WTC11 (cell line): ENCODE data around the gene MBOAT2. TPM values are rescaled to one million over a fixed set of nuclear protein-coding genes. Genes with fewer than 3 reads are reported as not detected.

Experiments
- ATAC-seq: fragments of 200-7000 bp; cut with Tn5 transposase; 2 replicates; pipeline ENCODE4 v1.10.0; 2021; ENCODE audit warnings: mild to moderate bottlenecking, moderate library complexity
- Bru-seq: library from RNA; stranded (reverse); fragments of 400-500 nt; gene quantifications from one replicate; lab custom pipeline; 2021; lab: Mats Ljungman, UMichigan
- CTCF ChIA-PET: fragments of 300-600 bp; sonication (Branson Sonifier 250); formaldehyde crosslinking; loops from one replicate; lab custom pipeline; 2021; ENCODE audit warnings: antibody characterized with exemption; lab: Charles Lee
- POLR2A ChIA-PET: fragments of 350-600 bp; sonication (Branson Sonifier 250); formaldehyde crosslinking; loops from one replicate; lab custom pipeline; 2021; ENCODE audit warnings: antibody characterized with exemption; lab: Charles Lee
- DNase-seq: peaks from one replicate; pipeline ENCODE4 v3.0.0; 2021; ENCODE audit warnings: low spot score
- H3K27ac Mint-ChIP-seq: 2 replicates; pipeline ENCODE4 v1.8.0; 2021; ENCODE audit warnings: mixed read lengths
- H3K27me3 Mint-ChIP-seq: 2 replicates; pipeline ENCODE4 v1.8.0; 2021; ENCODE audit warnings: low read depth, mild to moderate bottlenecking, moderate library complexity, mixed read lengths
- H3K36me3 Mint-ChIP-seq: 2 replicates; pipeline ENCODE4 v1.8.0; 2021; ENCODE audit warnings: mixed read lengths
- H3K4me1 Mint-ChIP-seq: 2 replicates; pipeline ENCODE4 v1.8.0; 2022; ENCODE audit warnings: mixed read lengths
- H3K4me3 Mint-ChIP-seq: 2 replicates; pipeline ENCODE4 v1.8.0; 2021; ENCODE audit warnings: mild to moderate bottlenecking, moderate library complexity, mixed read lengths
- H3K9me3 Mint-ChIP-seq: 2 replicates; pipeline ENCODE4 v1.8.0; 2021; ENCODE audit warnings: mixed read lengths
- FOXP1 ChIP-seq: sonication (generic); formaldehyde crosslinking; IDR thresholded peaks from 2 replicates; pipeline ENCODE4 v1.8.0; 2022; ENCODE audit warnings: missing genetic modification reagents, mild to moderate bottlenecking, moderate library complexity, borderline replicate concordance
- NFYB ChIP-seq: sonication (generic); formaldehyde crosslinking; conservative IDR thresholded peaks from 2 replicates; pipeline ENCODE4 v1.8.0; 2022; ENCODE audit warnings: low read depth, missing genetic modification reagents
- SOX15 ChIP-seq: fragments of 250-450 bp; sonication (Bioruptor Pico); IDR thresholded peaks from 2 replicates; pipeline ENCODE4 v1.9.0; 2021; ENCODE audit warnings: mild to moderate bottlenecking
- SP1 ChIP-seq: sonication (generic); formaldehyde crosslinking; conservative IDR thresholded peaks from 2 replicates; pipeline ENCODE4 v1.8.1; 2022; ENCODE audit warnings: missing genetic modification reagents
- TEAD1 ChIP-seq: sonication (generic); formaldehyde crosslinking; IDR thresholded peaks from 2 replicates; pipeline ENCODE4 v1.8.0; 2022; ENCODE audit warnings: mild to moderate bottlenecking, missing genetic modification reagents
- ZBTB21 ChIP-seq: sonication (generic); formaldehyde crosslinking; IDR thresholded peaks from 2 replicates; pipeline ENCODE4 v1.8.1; 2023; ENCODE audit warnings: mild to moderate bottlenecking, missing genetic modification reagents, borderline replicate concordance
- ZNF219 ChIP-seq: sonication (generic); formaldehyde crosslinking; IDR thresholded peaks from 2 replicates; pipeline ENCODE4 v1.8.0; 2023; ENCODE audit warnings: missing genetic modification reagents, mild to moderate bottlenecking, borderline replicate concordance
- ZNF317 ChIP-seq: sonication (generic); formaldehyde crosslinking; IDR thresholded peaks from 2 replicates; pipeline ENCODE4 v1.8.1; 2023; ENCODE audit warnings: low read depth, mild to moderate bottlenecking, moderate library complexity, missing genetic modification reagents, borderline replicate concordance
- ZNF396 ChIP-seq: fragments of 250-450 bp; sonication (Bioruptor Pico); IDR thresholded peaks from 2 replicates; pipeline ENCODE4 v1.8.0; 2021; ENCODE audit warnings: mild to moderate bottlenecking, moderate library complexity, borderline replicate concordance
- long read RNA-seq, 3 experiments: library from RNA in 1 of 3; library from capped mRNA in 1 of 3; library from polyadenylated mRNA in 1 of 3; unstranded in 2 of 3; stranded (forward) in 1 of 3; transcript quantifications; one replicate each; pipeline ENCODE4 v2.0.0, GENCODE V29; 2021
- total RNA-seq: library from RNA; stranded (reverse); gene quantifications from 3 replicates; pipeline ENCODE4 v1.2.3, GENCODE V29; 2021
- TF ChIP-seq, protein P1 (sequence below): sonication (generic); formaldehyde crosslinking; IDR thresholded peaks from 2 replicates; pipeline ENCODE4 v1.8.1; 2022; ENCODE audit warnings: low read depth, mild to moderate bottlenecking, moderate library complexity, missing genetic modification reagents, borderline replicate concordance
- TF ChIP-seq, protein P2 (sequence below): sonication (generic); formaldehyde crosslinking; IDR thresholded peaks from 2 replicates; pipeline ENCODE4 v1.8.1; 2023; ENCODE audit warnings: mild to moderate bottlenecking, missing genetic modification reagents, moderate library complexity
- TF ChIP-seq, protein P3 (sequence below): sonication (generic); formaldehyde crosslinking; IDR thresholded peaks from 2 replicates; pipeline ENCODE4 v1.8.1; 2023; ENCODE audit warnings: mild to moderate bottlenecking, missing genetic modification reagents, borderline replicate concordance
- TF ChIP-seq, protein P4 (sequence below): sonication (generic); formaldehyde crosslinking; IDR thresholded peaks from 2 replicates; pipeline ENCODE4 v1.8.0; 2023; ENCODE audit warnings: mild to moderate bottlenecking, missing genetic modification reagents
- TF ChIP-seq, protein P5 (sequence below): sonication (generic); formaldehyde crosslinking; IDR thresholded peaks from 2 replicates; pipeline ENCODE4 v1.8.0; 2022; ENCODE audit warnings: mild to moderate bottlenecking, missing genetic modification reagents
- TF ChIP-seq, protein P6 (sequence below): sonication (generic); formaldehyde crosslinking; IDR thresholded peaks from 2 replicates; pipeline ENCODE4 v1.8.1; 2022; ENCODE audit warnings: low read depth, missing genetic modification reagents, borderline replicate concordance
- TF ChIP-seq, protein P7 (sequence below): sonication (generic); formaldehyde crosslinking; IDR thresholded peaks from 2 replicates; pipeline ENCODE4 v1.8.1; 2022; ENCODE audit warnings: mild to moderate bottlenecking, missing genetic modification reagents, moderate library complexity, borderline replicate concordance

MBOAT2 gene, protein sequence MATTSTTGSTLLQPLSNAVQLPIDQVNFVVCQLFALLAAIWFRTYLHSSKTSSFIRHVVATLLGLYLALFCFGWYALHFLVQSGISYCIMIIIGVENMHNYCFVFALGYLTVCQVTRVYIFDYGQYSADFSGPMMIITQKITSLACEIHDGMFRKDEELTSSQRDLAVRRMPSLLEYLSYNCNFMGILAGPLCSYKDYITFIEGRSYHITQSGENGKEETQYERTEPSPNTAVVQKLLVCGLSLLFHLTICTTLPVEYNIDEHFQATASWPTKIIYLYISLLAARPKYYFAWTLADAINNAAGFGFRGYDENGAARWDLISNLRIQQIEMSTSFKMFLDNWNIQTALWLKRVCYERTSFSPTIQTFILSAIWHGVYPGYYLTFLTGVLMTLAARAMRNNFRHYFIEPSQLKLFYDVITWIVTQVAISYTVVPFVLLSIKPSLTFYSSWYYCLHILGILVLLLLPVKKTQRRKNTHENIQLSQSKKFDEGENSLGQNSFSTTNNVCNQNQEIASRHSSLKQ
- 19.2 to 24.7 TPM (median 22.5 TPM) in 3 replicates for total RNA-seq
- Bru-seq, nascent RNA = percentile 71 among the genes with signal in this experiment
- long read RNA-seq, experiment 1, full-length matches to known transcripts = 40 of 74 reads
- long read RNA-seq, experiment 1, partial matches to known transcripts = 0 of 74 reads
- long read RNA-seq, experiment 1, other reads (novel, unspliced or antisense) = 34 of 74 reads
- long read RNA-seq, experiment 2, full-length matches to known transcripts = 7 of 24 reads
- long read RNA-seq, experiment 2, partial matches to known transcripts = 3 of 24 reads
- long read RNA-seq, experiment 2, other reads (novel, unspliced or antisense) = 14 of 24 reads
- long read RNA-seq, experiment 3, partial matches to known transcripts = 0 of 3 reads
- long read RNA-seq, experiment 3, other reads (novel, unspliced or antisense) = 3 of 3 reads

DNA sequence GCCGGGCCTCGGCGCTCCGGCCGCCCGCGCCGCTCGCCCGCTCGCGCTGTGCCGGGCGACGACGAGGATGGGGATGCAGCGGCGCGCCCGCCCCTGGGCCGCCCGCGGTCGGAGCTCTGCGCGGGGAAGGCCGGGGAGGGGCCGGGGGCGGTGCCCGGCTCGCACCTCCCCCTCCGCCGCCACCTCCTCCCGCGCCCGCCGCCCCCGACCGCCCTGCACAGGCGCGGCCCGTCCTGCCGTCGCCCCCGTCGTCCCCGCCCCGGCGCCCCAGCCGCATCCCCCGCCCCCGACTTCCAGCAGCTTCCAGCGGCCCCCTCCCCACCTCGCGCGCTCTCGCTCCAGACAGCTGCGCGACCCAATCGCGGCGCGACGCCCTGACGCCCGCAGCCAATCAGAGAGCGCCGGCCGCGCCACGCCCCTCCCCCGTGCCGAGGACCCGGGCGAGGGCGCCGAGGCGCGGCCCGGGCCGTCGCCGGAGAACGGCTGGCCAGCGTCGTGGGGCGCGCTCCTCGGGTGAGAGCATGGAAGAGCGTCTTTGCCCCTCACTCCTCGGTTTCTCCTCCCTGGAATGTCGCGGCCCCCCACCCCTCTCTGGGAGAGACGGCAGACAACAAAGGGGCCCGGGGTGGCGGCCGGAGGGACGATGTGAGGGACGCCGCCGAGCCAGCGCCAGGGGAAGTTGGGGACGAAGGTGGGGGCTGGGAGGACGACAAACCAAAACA lies at the start of gene MBOAT2:
Gene MBOAT2 (minus strand): TSS at position 69 of the 722 bp plus-strand sequence. CDS start 70 bp downstream, outside the sequence.
- POLR2A ChIA-PET = no interaction called here
- no peaks in the 10 kb centered on the region; the same call in 1 of the 2 replicates for H3K36me3 Mint-ChIP-seq
- peak; percentile 70 for TF ChIP-seq SP1
- TF ChIP-seq, protein P1, sequence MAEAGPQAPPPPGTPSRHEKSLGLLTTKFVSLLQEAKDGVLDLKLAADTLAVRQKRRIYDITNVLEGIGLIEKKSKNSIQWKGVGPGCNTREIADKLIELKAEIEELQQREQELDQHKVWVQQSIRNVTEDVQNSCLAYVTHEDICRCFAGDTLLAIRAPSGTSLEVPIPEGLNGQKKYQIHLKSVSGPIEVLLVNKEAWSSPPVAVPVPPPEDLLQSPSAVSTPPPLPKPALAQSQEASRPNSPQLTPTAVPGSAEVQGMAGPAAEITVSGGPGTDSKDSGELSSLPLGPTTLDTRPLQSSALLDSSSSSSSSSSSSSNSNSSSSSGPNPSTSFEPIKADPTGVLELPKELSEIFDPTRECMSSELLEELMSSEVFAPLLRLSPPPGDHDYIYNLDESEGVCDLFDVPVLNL (CRISPR knock-in tag) = peak; percentile 16; the same call in 1 of the 2 replicates
- TF ChIP-seq, protein P2, sequence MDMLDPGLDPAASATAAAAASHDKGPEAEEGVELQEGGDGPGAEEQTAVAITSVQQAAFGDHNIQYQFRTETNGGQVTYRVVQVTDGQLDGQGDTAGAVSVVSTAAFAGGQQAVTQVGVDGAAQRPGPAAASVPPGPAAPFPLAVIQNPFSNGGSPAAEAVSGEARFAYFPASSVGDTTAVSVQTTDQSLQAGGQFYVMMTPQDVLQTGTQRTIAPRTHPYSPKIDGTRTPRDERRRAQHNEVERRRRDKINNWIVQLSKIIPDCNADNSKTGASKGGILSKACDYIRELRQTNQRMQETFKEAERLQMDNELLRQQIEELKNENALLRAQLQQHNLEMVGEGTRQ = 0 out of 2 replicates have a peak, but pooled peaks have one; percentile 26
- no peak for TF ChIP-seq ZBTB21
- TF ChIP-seq ZNF396 = no peak
- no peak for TF ChIP-seq SOX15
- no peak for TF ChIP-seq FOXP1 (CRISPR knock-in tag)
- TF ChIP-seq, protein P3, sequence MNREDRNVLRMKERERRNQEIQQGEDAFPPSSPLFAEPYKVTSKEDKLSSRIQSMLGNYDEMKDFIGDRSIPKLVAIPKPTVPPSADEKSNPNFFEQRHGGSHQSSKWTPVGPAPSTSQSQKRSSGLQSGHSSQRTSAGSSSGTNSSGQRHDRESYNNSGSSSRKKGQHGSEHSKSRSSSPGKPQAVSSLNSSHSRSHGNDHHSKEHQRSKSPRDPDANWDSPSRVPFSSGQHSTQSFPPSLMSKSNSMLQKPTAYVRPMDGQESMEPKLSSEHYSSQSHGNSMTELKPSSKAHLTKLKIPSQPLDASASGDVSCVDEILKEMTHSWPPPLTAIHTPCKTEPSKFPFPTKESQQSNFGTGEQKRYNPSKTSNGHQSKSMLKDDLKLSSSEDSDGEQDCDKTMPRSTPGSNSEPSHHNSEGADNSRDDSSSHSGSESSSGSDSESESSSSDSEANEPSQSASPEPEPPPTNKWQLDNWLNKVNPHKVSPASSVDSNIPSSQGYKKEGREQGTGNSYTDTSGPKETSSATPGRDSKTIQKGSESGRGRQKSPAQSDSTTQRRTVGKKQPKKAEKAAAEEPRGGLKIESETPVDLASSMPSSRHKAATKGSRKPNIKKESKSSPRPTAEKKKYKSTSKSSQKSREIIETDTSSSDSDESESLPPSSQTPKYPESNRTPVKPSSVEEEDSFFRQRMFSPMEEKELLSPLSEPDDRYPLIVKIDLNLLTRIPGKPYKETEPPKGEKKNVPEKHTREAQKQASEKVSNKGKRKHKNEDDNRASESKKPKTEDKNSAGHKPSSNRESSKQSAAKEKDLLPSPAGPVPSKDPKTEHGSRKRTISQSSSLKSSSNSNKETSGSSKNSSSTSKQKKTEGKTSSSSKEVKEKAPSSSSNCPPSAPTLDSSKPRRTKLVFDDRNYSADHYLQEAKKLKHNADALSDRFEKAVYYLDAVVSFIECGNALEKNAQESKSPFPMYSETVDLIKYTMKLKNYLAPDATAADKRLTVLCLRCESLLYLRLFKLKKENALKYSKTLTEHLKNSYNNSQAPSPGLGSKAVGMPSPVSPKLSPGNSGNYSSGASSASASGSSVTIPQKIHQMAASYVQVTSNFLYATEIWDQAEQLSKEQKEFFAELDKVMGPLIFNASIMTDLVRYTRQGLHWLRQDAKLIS (CRISPR knock-in tag) = no peak
- TF ChIP-seq, protein P4, sequence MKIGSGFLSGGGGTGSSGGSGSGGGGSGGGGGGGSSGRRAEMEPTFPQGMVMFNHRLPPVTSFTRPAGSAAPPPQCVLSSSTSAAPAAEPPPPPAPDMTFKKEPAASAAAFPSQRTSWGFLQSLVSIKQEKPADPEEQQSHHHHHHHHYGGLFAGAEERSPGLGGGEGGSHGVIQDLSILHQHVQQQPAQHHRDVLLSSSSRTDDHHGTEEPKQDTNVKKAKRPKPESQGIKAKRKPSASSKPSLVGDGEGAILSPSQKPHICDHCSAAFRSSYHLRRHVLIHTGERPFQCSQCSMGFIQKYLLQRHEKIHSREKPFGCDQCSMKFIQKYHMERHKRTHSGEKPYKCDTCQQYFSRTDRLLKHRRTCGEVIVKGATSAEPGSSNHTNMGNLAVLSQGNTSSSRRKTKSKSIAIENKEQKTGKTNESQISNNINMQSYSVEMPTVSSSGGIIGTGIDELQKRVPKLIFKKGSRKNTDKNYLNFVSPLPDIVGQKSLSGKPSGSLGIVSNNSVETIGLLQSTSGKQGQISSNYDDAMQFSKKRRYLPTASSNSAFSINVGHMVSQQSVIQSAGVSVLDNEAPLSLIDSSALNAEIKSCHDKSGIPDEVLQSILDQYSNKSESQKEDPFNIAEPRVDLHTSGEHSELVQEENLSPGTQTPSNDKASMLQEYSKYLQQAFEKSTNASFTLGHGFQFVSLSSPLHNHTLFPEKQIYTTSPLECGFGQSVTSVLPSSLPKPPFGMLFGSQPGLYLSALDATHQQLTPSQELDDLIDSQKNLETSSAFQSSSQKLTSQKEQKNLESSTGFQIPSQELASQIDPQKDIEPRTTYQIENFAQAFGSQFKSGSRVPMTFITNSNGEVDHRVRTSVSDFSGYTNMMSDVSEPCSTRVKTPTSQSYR = 0 out of 2 replicates have a peak, but pooled peaks have one; percentile 56
- TF ChIP-seq, protein P5, sequence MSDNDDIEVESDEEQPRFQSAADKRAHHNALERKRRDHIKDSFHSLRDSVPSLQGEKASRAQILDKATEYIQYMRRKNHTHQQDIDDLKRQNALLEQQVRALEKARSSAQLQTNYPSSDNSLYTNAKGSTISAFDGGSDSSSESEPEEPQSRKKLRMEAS (CRISPR knock-in tag) = peak; percentile 43; the same call in 1 of the 2 replicates
- TF ChIP-seq ZNF317 = 0 out of 2 replicates have a peak, but pooled peaks have one; percentile 24
- TF ChIP-seq NFYB (CRISPR knock-in tag) = peak; percentile 95
- peak; percentile 55; the same call in 1 of the 2 replicates for TF ChIP-seq TEAD1 (CRISPR knock-in tag)
- TF ChIP-seq, protein P6, sequence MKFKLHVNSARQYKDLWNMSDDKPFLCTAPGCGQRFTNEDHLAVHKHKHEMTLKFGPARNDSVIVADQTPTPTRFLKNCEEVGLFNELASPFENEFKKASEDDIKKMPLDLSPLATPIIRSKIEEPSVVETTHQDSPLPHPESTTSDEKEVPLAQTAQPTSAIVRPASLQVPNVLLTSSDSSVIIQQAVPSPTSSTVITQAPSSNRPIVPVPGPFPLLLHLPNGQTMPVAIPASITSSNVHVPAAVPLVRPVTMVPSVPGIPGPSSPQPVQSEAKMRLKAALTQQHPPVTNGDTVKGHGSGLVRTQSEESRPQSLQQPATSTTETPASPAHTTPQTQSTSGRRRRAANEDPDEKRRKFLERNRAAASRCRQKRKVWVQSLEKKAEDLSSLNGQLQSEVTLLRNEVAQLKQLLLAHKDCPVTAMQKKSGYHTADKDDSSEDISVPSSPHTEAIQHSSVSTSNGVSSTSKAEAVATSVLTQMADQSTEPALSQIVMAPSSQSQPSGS (CRISPR knock-in tag) = no peak
- 0 out of 2 replicates have a peak, but pooled peaks have one; percentile 40 for TF ChIP-seq ZNF219 (CRISPR knock-in tag)
- TF ChIP-seq, protein P7, sequence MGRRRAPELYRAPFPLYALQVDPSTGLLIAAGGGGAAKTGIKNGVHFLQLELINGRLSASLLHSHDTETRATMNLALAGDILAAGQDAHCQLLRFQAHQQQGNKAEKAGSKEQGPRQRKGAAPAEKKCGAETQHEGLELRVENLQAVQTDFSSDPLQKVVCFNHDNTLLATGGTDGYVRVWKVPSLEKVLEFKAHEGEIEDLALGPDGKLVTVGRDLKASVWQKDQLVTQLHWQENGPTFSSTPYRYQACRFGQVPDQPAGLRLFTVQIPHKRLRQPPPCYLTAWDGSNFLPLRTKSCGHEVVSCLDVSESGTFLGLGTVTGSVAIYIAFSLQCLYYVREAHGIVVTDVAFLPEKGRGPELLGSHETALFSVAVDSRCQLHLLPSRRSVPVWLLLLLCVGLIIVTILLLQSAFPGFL = no peak

More for the DNA sequence above, at the start of gene MBOAT2:
- peaks cover 33% of the 10 kb centered on the region for H3K4me1 Mint-ChIP-seq
- ATAC-seq = peak; percentile 86
- no peaks in the 10 kb centered on the region for H3K27me3 Mint-ChIP-seq
- CTCF ChIA-PET = interaction anchor here (0.8 to 2.2 kb wide), 6 partner anchors 11 to 139 kb away, joined by 3 to 14 read pairs (median 4); no protein-coding TSS in a partner anchor
- H3K9me3 Mint-ChIP-seq = no peaks in the 10 kb centered on the region
- peak; percentile 91 for DNase-seq
- H3K4me3 Mint-ChIP-seq = peak within 1 kb of the TSS; percentile 80
- peak within 1 kb of the TSS; percentile 55 for H3K27ac Mint-ChIP-seq
